IPS-18c (cell line): Measurements from ENCODE around the gene ACHE.

Experiments
- H3K4me3 ChIP-seq: 2 replicates; pipeline ENCODE4 v1.7.0; 2013; ENCODE audit warnings: low read depth, mild to moderate bottlenecking, low read length, moderate library complexity; ENCODE audit not compliant: insufficient read depth
- H3K9me3 ChIP-seq: one replicate; pipeline ENCODE4 v1.6.1; 2013; ENCODE audit warnings: mild to moderate bottlenecking, low read length, moderate library complexity; ENCODE audit not compliant: control insufficient read depth, insufficient read depth

Gene ACHE

GRCh38 chr7:100901921-100902332, 6.2 kb upstream of the ACHE start:
- Histone ChIP-seq H3K4me3 (no peak overlapping the region), H3K9me3 (no peaks in the 10 kb centered on the region)

- Histone ChIP-seq H3K9me3 (no peaks in the 10 kb centered on the region), H3K4me3 (no peak overlapping the region)
Observed at GRCh38 chr7:100900978-100901377, 5.3 kb upstream of the ACHE start.

GRCh38 chr7:100899432-100899831, 3.7 kb upstream of the ACHE start:
- no peaks in the 10 kb centered on the region for H3K9me3 ChIP-seq
- no peak overlapping the region for H3K4me3 ChIP-seq

DNA sequence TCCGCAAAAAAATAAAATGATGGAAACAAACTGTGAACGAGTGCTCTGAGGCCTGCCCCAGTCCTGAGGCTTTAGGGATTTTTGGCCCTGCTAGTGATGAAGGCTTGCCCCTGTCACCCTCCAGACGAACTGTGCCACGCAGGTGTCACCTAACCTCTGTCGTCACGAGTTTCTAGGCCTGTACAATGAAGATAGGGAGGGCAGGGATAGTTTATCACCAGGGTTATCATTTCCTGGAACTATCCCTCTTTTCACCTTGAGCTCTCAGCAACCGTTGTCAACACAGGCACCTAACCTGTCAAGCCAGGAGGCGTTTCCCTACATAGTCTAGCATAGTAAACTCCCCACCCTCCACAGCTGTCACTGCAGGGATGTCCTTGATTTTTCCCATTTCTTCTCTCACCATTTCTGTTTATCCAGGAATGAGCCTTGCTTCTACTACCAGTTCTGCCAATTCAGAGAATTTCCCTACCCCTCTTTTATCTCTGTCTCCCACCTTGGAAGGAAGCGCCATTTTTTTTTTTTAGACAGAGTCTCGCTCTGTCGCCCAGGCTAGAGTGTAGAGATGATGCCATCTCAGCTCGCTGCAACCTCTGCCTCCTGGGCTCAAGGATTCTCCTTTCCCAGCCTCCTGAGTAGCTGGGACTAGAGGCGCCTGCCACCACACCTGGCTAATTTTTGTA, 2.2 kb upstream of the ACHE start:
- H3K9me3 ChIP-seq = no peaks in the 10 kb centered on the region
- no peak overlapping the region for H3K4me3 ChIP-seq

DNA sequence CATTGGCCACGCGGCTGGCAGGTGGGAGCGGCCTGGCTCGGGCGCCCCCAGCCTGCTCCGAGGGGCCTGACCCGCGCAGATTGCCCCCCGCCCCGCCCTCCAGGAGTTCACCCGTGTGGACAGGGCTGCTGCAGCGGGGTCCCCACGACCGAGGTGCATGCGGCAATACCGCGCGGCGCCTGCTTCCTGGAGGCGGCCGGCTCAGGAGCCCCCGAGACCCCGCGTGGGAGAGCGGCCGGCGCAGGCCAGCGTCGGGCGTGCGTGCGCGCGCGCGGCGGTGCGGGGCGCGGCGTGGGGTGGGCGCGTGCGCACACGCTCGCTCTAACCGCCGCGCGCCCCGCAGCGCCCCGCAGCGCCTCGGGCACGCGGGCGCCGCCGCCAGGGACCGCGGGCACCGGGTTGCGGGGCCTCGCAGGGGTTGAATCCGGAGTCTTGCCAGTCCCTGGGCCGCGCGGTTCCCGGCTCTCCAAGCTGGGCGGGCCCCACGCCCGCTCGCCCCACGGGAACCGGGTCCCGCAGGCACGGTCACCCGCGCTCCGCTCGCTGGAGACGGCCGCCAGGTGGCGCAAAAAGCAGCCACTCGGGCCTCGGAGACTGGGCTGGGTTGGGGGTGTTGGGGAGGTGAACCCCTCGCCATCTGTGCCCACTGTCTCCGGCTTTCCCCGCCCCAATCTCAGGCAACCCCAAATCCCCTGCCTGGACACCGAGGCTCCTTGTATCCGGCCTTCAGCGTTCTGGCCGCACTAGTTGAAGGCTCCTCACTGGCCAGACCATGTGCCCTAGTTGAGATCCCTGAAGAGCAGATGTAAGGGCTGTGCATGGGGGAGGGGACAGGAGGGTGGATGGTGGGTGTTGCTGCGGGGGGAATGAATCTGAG, 1.3 kb upstream of the ACHE start:
- H3K4me3 ChIP-seq = peak overlapping the region; percentile 28; the same call in 1 of the 2 replicates
- no peaks in the 10 kb centered on the region for H3K9me3 ChIP-seq

- H3K4me3 ChIP-seq = no peak overlapping the region; the same call in 1 of the 2 replicates
- H3K9me3 ChIP-seq = no peaks in the 10 kb centered on the region
Observed at GRCh38 chr7:100895956-100896731, 456 bp upstream of the ACHE start.

- Histone ChIP-seq H3K4me3 (peak overlapping the region; percentile 61), H3K9me3 (no peaks in the 10 kb centered on the region)
Observed at GRCh38 chr7:100894860-100895700, 608 bp downstream of the ACHE start.

DNA sequence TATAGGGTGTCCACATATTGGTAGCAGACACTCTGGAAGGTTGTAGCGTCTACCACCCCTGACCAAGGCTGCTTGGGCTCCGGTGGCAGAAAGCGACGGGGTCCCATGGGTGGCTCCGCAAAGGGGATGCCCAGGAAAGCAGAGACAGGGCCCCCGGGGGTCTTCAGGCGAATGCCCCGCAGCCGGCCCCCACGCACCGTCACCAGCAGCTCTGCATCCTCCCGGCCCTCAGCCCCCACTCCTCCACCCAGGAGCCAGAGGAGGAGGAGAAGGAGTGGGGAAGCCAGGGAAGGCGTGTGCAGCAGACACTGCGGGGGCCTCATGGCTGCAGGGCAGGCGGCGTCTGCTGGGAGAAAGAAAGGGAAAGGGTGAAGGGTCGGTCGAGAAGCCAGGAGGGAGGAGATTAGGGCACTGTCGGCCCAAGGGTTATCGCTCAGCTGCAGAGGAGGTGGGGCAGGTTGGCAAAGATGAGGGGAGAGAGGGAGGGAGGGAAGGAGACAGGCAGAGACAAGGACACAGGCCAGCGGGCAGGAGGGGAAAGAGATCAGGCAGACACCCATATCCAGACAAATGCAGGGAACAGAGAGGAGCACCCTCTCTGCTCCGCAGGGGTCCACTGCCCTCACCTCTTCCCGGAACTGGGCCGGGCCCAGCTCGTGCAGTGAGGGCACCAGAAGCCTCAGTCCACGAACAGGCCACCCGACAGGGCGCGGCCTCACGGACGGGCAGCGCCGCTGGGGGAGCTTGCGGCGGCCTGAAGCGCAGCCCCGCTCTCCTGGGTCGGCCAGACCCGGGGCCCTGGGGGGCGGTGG, 1.6 kb downstream of the ACHE start:
- Histone ChIP-seq H3K9me3 (peaks cover 3% of the 10 kb centered on the region), H3K4me3 (peak overlapping the region; percentile 61; the same call in 1 of the 2 replicates)

- peaks cover 4% of the 10 kb centered on the region for H3K9me3 ChIP-seq
- H3K4me3 ChIP-seq = no peak overlapping the region
Observed at GRCh38 chr7:100893318-100893895, 2.3 kb downstream of the ACHE start.

DNA sequence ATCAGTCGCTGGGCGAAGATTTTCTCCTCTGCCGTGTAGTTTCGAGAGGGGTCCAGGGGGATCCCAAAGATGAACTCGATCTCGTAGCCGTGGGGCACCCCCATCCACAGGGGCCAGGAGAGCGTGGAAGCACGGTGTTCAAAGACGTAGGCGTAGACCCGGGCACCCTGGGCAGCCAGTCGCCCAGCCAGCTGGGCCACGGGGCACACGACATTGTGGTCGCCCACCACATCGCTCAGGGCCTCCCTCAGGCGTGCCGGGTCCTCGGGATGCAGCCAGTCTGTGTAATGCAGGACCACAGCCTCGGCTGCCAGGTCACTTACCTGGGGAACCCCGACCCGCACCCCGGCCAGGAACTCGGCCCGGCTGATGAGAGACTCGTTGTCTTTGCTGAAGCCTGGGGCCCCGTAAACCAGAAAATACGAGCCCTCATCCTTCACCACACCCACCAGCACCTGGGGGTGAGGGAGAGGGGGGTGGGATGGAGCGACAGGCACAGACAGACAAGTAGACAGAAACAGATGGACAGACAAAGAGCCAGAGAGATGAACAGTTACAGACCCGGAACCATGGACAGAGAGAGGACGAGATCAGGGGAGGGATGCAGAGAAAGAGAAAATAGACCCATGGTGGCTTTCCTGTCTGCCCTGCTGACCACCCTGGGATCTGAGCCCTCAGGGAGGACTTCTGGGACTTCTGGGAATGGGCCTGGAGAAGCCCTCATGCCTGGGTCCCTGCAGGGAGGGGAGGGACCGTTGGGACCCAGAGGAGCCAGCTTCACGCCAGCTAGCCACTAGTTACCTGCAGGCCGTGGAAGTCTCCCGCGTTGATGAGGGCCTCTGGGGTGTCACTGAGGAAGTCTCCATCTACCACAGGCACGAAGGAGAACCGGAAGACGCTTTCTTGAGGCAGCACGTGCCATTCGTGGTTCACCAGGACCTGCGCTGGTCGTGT, 3.0 kb downstream of the ACHE start:
- peaks cover 4% of the 10 kb centered on the region for H3K9me3 ChIP-seq
- H3K4me3 ChIP-seq = no peak overlapping the region

DNA sequence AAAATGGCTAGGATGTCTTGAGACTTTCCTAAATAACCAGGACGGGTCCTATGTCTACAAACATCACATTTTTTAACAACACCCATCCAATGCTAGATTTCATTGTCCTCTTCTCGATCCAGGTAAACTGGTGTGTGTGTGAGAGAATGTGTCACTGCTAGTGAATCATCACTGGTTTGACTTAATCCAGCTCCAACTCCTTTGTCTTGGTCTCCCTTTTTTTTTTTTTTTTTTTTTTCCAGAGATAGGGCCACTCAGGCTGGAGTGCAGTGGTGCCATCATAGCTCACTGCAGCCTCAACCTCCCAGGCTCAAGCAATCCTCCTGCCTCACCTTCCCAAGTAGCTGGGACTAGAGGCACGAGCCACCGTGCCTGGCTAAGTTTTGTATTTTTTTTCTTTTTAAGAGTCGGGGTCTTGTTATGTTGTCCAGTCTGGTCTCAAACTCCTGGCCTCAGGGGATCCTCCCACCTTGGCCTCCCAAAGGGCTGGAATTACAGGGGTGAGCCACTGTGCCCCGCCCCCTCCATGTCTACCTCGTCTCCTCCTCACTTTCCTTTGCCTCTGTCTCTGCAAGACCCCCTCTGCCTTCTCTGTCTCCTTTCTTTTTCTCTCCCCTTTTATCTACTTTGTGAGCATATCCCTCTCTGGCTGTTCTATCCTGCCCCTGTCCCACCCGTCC, 4.0 kb downstream of the ACHE start:
- peaks cover 4% of the 10 kb centered on the region for H3K9me3 ChIP-seq
- no peak overlapping the region; the same call in 1 of the 2 replicates for H3K4me3 ChIP-seq

GRCh38 chr7:100890653-100891567, 4.8 kb downstream of the ACHE start:
- Histone ChIP-seq H3K9me3 (peaks cover 4% of the 10 kb centered on the region), H3K4me3 (peak overlapping the region; percentile 77)

DNA sequence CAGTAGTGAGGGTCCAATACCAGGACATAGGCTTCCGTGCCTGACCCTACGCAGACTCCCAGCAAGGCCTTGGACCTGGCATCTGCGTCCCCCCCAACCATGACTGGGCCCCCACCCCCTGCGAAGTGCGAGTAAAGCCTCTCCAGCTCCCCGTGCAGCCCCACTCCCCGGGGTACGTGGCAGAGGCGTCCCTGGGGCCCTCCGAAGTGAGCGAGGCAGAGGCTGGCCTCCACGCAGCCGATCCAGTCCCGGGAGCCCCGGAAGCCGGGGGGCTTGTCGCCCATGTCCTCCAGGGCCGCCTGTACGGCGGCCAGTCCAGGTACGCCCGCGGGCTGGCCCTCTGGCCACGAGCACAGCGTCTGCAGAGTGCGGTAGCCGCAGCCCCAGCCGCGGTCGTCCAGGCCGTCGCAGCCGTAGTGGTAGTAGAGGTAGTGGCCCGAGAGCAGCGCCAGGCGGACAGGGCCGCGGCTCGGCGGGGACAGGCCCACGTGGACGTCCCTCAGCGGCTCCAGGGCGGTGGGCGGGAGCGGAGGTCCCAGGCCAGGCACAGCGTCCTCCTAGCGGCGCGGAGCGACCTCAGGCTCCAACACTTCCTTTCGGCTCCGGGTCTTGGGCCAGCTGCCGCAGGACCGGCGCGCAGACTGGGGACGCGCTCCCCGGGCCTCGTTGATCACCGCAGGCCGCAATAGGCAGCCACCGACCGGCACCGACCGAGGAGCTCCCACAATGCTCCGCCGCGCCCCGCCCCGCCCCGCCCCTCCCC, 6.5 kb downstream of the ACHE start, which contains the start of gene UFSP1:
TSS of gene UFSP1 (minus strand) at position 728 of the 763 bp plus-strand sequence. CDS start at position 284, 444 bp downstream.
- peak within 1 kb of the TSS; percentile 80 for H3K4me3 ChIP-seq
- peaks cover 4% of the 10 kb centered on the region for H3K9me3 ChIP-seq
